NCI-H1048 (cell line): Measurements from ENCODE around the gene PRKACG.
"Not testable (repeated sequence)": the region's sequence is repeated elsewhere in the genome, so short reads cannot be mapped to it uniquely, and the experiment has no call there.

Source experiments
- DNase-seq: peaks from one replicate; lab custom pipeline; 2025; lab: John Stamatoyannopoulos, UW

PRKACG gene

GRCh38 chr9:69014013-69014412, at the start of gene PRKACG:
TSS of gene PRKACG (minus strand) at chr9:69014113. CDS start at chr9:69014092, 21 bp downstream.
- no peak for DNase-seq

DNA sequence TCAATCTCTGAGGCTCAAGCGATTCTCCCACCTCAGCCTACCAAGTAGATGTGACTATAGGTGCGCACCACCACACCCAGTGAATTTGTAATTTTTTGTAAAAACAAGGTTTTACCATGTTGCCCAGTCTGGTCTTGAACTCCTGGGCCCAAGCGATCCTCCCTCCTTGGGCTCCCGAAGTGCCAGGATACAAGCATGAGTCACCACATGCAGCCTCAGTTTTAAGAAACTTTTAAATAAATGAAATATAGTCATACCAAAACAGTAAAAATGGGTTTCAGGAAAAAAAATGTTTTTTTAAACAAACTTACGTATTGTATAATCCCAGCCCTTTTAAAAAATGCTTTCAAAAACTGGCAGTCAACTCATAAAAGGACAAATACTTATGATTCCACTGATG, 48.3 kb upstream of the PRKACG start:
- DNase-seq: no peak

DNA sequence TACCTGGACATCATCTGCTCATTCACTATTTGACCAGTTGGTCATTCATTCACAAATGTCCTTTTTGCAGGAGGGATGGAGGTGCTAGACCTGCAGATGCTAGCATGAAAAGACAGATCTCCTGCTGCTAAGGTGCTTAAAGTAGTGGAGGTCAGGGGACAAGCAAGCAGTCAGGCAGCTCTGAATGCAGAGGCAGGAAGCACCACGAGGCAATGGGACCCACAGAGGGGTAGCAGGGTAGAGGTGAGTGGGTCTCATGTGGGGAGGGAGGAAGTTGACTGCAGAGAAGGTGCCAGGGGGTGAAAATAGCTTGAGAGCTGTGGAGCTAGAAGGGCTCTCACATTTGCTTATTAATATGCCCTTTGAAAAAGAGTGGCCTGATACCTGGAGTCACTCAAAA, 46.9 kb upstream of the PRKACG start:
- no peak for DNase-seq

- no peak for DNase-seq
Measured at GRCh38 chr9:69058101-69058500, 44.2 kb upstream of the PRKACG start.

- DNase-seq: no peak
Measured at GRCh38 chr9:69056191-69056815, 42.4 kb upstream of the PRKACG start.

DNA sequence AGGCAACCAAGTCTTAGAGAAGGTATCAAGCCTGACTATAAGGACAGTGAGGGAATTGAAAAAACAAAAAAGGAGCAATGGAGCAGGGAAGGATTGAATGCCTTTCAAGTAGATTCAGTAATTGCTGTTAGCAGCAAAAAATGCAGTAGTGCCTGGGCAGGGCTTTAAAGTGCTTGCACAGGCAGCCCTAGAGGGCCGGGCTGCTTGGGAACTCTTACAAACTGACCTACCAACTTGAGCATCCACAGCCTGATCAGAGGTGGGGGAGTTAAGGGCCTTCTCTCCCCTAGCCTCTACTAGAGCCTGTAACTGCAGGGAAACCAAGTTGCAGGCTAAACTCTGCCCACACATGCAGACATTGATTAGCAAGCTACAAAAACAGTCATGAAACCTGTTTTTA, 41.1 kb upstream of the PRKACG start:
- no peak for DNase-seq

DNA sequence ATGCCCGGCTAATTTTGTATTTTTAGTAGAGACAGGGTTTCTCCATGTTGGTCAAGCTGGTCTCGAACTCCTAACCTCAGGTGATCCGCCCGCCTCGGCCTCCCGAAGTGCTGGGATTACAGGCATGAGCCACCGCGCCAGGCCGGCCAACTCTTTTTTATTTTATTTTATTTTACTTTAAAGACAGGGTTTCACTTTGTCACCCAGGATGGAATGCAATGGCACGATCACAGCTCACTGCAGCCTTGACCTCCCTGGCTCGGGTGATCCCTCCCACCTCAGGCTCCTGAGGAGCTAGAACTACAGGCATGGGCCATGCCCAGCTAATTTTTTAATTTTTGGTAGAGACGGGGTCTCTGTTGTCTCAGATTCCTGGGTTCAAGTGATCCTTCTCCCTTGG, 37.0 kb upstream of the PRKACG start:
- not testable (repeated sequence) for DNase-seq

- DNase-seq: no peak
Measured at GRCh38 chr9:69049094-69049493, 35.2 kb upstream of the PRKACG start.

DNA sequence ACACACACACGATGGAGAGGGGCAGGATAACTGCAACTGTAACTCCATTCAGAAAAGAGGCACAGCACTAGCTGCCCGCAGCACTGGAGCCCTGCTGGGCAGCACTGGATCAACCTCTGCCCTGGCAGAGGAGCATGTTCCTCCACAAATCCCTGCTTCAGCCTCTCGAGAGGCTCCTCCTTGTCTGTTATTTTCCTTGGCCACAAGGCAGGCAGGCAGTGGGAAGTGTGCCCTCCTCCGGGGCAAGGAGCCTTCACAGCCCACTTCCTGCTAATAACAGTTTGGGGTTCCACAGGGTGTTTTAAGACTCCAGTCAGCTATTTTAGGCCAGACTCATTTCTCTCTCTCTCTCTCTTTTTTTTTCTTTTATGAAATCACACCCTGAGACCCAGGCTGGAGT, 33.5 kb upstream of the PRKACG start:
- DNase-seq: no peak

DNA sequence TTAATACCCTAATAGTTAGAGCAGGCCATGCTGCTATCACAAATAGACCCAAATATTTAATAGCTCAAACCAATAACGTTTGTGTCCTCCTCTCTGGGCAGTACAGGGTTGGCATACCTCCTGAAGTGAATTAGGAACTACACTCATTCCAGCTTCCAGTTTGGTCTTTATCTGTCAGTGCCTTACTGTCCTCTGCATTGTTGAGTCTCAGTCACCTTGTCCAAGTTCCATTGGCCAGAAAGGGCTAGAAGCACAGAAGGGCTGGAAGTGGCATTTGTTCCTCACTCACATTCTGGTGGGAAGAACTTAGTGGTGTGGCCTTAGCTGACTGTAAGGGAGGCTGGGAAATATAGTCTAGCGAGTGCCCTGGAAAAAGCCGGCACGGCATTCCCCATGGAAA, 32.8 kb upstream of the PRKACG start:
- DNase-seq: no peak

DNA sequence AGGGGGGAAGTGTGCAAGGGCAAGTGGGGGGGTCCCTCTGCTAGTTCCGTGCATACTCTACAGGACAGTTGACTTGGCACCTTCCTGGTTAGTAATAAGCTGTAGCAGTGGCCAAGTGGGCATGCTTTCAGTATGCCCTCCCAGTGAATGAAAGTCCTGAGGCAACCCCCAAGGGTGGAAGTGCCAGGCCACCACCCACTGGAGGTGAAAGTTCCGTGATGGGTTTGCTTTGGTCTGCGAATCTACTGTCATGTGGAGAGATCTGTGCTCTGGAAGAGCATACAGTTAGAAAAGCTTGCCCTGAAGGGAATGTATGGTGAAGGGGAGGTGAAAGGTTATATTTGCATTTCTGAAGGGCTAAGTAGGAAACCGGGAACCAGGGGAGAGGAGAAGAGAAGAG, 31.9 kb upstream of the PRKACG start:
- no peak for DNase-seq

- no peak for DNase-seq
Measured at GRCh38 chr9:69044240-69045219, 30.6 kb upstream of the PRKACG start.

- no peak for DNase-seq
Measured at GRCh38 chr9:69040646-69041045, 26.7 kb upstream of the PRKACG start.

GRCh38 chr9:69036799-69037198, 22.9 kb upstream of the PRKACG start:
- no peak for DNase-seq

- DNase-seq: no peak
Measured at GRCh38 chr9:69036309-69036708, 22.4 kb upstream of the PRKACG start.

GRCh38 chr9:69035438-69036308, 21.8 kb upstream of the PRKACG start, which contains the start of gene FXN:
TSS of gene FXN (plus strand) at chr9:69035752. CDS start at chr9:69035783, 31 bp downstream.
- peak; percentile 17 for DNase-seq

DNA sequence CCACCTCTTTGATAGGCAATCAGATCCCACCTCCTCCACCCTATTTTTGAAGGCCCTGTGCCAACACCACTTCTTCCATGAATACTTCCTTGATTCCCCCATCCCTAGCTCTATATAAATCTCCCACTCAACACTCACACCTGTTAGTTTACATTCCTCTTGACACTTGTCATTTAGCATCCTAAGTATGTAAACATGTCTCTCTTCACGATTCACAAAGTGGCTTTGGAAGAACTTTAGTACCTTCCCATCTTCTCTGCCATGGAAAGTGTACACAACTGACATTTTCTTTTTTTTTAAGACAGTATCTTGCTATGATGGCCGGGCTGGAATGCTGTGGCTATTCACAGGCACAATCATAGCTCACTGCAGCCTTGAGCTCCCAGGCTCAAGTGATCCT, 20.2 kb upstream of the PRKACG start:
- no peak for DNase-seq

DNA sequence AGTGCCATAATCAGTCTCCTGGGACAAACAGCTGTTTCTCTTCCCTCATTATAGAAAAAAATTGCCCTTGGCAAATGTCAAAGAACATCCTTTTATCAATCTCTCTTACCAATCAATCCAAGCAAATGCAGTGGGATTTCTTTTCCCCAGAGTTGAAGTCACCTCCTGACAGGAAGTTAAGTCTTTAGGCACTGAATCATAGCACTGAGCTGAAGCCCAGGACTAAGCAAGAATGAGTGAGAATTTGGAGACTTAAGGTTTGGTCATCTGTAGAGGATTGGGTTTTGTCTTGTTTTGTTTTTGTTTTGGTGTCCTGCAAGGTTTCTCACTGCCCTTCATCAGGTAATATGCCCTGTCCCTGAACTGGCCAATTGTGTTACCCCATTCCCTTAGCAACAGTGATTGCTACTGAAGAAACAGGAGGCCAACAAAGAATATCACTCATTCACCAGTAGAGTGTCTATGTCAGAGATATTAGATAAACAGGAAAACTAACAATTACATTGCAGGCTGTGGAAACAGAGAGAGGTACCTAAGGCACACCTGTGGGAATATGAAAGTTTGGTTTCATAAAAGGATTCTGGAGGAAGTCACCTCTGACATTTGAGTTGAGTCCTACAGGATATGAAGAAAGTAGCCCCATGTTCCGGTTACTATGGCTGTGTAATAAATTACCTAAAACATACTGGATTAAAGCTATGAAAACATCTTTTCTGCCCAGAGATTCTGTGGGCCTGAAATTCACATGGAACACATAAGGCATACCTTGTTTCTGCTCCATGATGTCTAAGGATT, 17.1 kb upstream of the PRKACG start:
- no peak for DNase-seq

GRCh38 chr9:69029535-69029934, 15.6 kb upstream of the PRKACG start:
- no peak for DNase-seq

GRCh38 chr9:69028754-69029153, 14.8 kb upstream of the PRKACG start:
- no peak for DNase-seq

DNA sequence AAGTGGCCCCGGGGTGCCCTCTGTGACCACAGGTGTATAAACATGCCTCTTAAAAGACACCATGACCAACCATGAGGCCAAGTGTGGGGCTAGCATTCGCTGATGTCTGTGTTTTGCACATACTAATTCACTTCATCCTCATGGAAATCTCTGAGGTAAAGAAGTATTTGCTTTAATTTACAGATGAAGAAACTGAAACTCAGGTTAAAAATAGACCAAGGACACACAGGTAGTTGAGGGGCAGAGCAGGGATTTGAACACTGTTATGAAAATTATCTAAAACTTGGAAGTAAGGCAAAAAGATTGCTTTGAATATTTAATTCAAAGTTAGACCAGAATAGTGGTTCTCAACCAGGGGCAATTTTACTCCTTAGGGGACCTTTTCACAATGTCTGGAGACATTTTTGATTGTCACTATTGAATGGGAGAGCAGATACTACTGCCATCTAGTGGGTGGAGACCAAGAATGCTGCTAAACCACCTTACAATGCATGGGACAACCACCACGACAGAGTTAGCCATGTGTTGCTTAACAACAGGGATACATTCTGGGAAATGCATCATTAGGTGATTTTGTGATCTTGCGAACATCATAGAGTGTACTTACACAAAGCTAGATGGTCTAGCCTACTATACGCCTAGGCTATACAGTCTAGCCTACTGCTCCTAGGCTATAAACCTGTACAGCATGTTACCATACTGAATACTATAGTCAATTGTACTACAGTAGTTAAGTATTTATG, 13.6 kb upstream of the PRKACG start:
- DNase-seq: peak; percentile 20
